Subcutaneous abdominal adipose tissue (tissue), 5 donors: Measurements from ENCODE around the gene DPYSL4.

ENCODE experiments used
- H3K27ac ChIP-seq: one replicate; pipeline ENCODE4 v1.7.0; 2013; ENCODE audit warnings: low read depth, mild to moderate bottlenecking, inconsistent platforms, low read length, moderate library complexity
- H3K27me3 ChIP-seq, 5 donors: one replicate each; pipeline ENCODE4 v1.7.0; 2013; ENCODE audit warnings: low read length in 5 of 5, inconsistent platforms in 1 of 5; ENCODE audit not compliant: control insufficient read depth in 5 of 5, insufficient read depth in 4 of 5
- H3K36me3 ChIP-seq, 5 donors: one replicate each; pipeline ENCODE4 v1.7.0; 2013; ENCODE audit warnings: low read length in 5 of 5; ENCODE audit not compliant: control insufficient read depth in 5 of 5, insufficient read depth in 5 of 5
- H3K4me1 ChIP-seq, 5 donors: one replicate each; pipeline ENCODE4 v1.7.0; 2013; ENCODE audit warnings: low read length in 5 of 5, mild to moderate bottlenecking in 3 of 5, moderate library complexity in 1 of 5; ENCODE audit not compliant: control insufficient read depth in 5 of 5, insufficient read depth in 5 of 5
- H3K4me3 ChIP-seq, 5 donors: one replicate each; pipeline ENCODE4 v1.7.0; 2013; ENCODE audit warnings: low read length in 5 of 5, low read depth in 1 of 5
- H3K9ac ChIP-seq, 5 donors: one replicate each; pipeline ENCODE4 v1.7.0; 2013; ENCODE audit warnings: low read length in 5 of 5, mild to moderate bottlenecking in 4 of 5, moderate library complexity in 3 of 5
- H3K9me3 ChIP-seq, 5 donors: one replicate each; pipeline ENCODE4 v1.7.0; 2013; ENCODE audit warnings: low read length in 5 of 5; ENCODE audit not compliant: control insufficient read depth in 5 of 5
- donor health status: healthy.
- donor health status: healthy.
- donor health status: healthy.
- donor health status: healthy.
- donor health status: healthy.

DPYSL4 gene

DNA sequence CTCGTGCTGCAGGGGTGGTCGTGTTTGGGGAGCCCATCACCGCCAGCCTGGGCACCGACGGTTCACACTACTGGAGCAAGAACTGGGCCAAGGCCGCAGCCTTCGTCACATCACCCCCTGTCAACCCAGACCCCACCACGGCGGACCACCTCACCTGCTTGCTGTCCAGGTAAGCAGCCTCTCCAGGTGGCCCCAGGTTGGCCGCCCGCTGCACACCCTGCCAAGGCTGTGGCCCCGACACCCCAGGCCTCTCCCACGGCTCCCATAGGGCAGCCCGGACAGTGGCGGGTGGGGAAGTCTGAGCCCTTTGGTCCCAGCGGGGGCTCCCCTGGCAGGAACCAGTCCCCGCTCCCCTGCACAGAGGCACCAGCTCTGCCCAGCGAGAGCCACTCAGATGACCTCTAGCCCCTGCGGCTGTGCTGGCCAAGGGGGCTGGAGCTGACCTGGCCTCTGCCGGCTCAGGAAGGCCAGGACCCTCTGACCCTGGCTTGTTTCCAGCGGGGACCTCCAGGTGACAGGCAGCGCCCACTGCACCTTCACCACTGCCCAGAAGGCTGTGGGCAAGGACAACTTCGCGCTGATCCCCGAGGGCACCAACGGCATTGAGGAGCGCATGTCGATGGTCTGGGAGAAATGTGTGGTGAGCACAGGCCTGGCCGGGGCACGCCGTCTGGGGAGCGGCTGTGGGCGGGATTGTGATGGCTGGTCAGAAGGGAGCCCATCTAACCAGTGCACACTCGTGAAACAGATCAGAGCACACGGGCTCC, 13.8 kb downstream of the DPYSL4 start:
- Histone ChIP-seq H3K36me3 (peaks cover 0 to 4% (median 0%) of the 10 kb centered on the region in 5 donors), H3K9me3 (no peaks in the 10 kb centered on the region), H3K27ac (no peak overlapping the region)

DNA sequence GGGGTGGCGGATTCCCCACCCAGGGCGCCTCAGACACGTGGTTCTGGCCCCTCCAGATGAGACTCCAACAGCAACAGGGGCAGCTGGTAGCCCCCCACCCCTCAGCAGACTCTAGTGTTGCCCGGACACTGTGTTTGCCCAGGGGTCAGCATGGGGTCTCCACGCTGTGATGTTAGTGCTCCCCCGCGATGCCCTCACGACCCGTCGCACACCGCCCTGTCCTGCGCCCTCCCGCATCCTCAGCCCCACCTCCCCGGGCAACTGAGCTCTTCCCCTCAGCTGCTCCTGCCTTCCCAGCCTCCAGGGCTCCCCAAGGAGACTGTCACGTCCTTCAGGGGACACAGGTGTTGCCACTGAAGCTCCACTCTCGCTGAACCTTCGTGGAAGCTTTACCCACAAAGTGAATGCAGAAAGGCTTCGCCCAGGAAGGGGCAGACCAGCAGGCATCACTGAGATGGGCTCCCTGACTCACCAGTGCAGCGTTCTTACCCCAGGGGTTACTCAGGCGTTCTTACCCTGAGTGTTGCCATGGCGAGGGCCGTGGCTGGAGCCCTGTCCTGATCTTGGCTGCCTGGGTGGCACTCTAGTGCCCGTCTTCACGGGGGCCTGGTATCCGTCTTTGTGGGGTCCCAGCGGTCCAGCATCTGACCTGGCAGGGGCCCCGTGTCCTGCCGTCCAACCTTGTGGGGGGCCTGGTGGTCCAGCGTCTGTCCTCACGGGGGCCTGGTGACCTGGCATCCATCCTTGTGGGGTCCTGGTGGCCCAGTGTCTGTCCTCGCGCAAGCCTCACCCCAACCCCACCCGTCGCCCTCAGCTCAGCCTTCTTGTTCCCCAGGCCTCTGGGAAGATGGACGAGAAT, 14.6 kb downstream of the DPYSL4 start:
- Histone ChIP-seq H3K27me3 (peaks cover 0 to 7% (median 5%) of the 10 kb centered on the region in 5 donors), H3K9ac (no peak overlapping the region), H3K36me3 (peaks cover 0 to 7% (median 0%) of the 10 kb centered on the region in 5 donors)

More for the DNA sequence above, 13.8 kb downstream of the DPYSL4 start:
- Histone ChIP-seq H3K9ac (no peak overlapping the region), H3K4me1 (no peaks in the 10 kb centered on the region), H3K4me3 (no peak overlapping the region), H3K27me3 (peaks cover 3 to 8% (median 5%) of the 10 kb centered on the region in 5 donors)

DNA sequence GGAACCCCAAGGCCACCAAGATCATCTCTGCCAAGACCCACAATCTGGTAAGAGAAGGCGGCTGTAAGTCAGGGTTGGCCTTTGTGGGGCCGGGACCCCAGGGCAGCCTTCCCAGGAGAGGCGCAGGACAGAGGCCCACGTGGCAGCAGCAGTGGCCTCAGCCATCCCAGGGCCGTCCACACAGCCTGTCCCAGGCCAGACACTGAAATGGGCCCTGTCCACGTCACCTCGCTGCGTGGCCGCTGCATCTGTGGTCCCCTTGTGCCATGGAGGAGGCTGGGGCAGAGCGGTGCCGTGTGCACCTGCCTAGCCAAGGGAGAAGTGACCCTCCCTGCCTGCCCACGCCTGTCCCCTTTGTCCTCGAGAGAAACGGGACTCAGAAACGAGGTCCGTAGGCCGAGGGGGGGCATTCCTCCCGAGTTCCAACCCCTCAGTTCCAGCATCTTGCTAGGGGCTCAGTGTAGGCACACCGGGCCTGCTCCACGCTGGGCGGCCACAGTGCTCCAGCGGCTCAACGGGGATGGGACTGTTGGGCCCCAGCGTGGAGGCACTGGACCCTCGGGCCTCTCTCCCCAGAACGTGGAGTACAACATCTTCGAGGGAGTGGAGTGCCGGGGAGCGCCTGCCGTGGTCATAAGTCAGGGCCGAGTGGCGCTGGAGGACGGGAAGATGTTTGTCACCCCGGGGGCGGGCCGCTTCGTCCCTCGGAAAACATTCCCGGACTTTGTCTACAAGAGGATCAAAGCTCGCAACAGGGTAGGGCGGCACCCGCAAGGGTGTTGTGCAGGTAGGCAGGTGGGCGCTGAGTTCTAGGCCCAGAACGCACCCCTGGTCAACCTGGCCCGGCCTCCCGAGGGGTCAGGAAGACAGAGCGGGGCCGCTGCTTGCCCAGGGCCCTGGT, 15.6 kb downstream of the DPYSL4 start:
- H3K9me3 ChIP-seq, result no peaks in the 10 kb centered on the region
- no peaks in the 10 kb centered on the region for H3K4me1 ChIP-seq
- H3K27me3 ChIP-seq, result peaks cover 0 to 4% (median 3%) of the 10 kb centered on the region in 5 donors
- H3K36me3 ChIP-seq, result peaks cover 0 to 16% (median 0%) of the 10 kb centered on the region in 5 donors
- no peak overlapping the region for H3K27ac ChIP-seq
- H3K4me3 ChIP-seq, result no peak overlapping the region
- no peak overlapping the region for H3K9ac ChIP-seq

More for the DNA sequence above, 14.6 kb downstream of the DPYSL4 start:
- Histone ChIP-seq H3K27ac (no peak overlapping the region), H3K9me3 (no peaks in the 10 kb centered on the region), H3K4me3 (no peak overlapping the region), H3K4me1 (no peaks in the 10 kb centered on the region)

DNA sequence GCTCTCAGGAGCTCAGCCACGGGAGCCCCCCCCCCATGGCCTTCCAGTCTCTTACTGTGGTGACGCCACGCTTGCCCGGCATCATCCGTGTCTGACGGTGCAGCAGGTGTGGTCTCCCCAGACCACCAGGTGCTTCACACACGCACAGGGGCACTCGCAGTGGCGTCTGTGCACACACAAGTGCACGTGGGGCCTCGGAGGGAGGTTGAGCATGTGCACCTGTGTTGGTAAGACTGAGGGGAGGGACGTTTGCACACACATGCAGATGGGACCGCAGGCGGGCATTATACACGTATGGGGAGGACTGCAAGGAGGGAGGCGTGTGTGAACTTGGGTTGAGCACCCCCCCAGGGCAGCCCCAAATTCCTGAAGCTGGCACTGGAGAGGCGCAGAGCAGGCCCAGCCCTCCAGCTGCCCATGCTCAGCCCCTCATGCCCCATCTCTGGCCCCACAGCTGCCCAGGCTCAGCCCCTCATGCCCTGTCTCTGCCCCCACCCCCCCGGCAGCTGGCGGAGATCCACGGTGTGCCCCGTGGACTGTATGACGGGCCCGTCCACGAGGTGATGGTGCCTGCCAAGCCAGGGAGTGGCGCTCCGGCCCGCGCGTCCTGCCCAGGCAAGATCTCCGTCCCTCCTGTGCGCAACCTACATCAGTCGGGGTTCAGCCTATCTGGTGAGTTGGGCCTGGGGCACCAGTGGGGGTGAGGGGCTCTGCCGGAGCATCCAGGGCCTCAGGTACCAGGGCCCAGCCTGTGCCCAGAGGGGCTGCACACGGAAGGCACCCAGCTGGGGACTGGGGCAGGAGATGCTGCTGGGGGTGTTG, 16.7 kb downstream of the DPYSL4 start:
- Histone ChIP-seq H3K27ac (no peak overlapping the region), H3K36me3 (peaks cover 0 to 24% (median 4%) of the 10 kb centered on the region in 5 donors), H3K4me3 (no peak overlapping the region), H3K4me1 (no peaks in the 10 kb centered on the region), H3K27me3 (peaks cover 0 to 3% (median 0%) of the 10 kb centered on the region in 5 donors), H3K9me3 (no peaks in the 10 kb centered on the region), H3K9ac (no peak overlapping the region)

DNA sequence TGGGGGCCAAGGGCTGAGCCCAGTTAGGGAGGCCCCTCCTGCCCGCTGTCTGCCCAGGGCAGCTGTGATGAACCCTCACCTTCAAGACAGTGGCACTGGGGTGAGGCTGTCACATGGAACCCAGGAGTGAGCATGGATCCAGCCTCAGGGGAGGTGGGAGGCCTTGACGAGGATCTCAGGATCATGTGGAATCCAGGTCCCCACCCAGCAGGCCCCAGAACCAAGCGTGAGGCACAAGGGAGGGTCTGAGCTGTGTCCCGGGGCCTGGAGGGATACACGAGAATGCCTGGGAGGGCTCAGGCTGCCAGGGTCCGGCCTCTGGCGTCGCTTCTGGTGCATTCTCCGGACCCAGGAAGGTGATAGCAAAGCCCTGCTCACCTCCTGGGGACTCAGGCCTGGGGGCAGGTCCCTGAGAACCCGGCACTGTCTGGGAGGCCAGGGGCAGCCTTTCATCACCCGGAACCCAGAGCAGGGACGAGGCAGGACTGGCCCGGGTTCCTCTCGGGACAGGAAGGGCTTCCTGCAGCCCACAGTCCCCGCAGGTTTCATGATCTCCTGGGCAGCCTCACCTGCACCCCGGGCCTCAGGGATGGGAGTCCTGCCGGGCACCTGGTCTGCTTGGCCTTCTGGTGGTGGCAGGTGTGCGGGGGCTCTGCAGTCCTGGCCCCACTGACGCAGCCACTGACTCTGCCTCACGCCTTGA, 17.5 kb downstream of the DPYSL4 start:
- H3K4me3 ChIP-seq, result no peak overlapping the region
- H3K36me3 ChIP-seq, result peaks cover 0 to 31% (median 4%) of the 10 kb centered on the region in 5 donors

DNA sequence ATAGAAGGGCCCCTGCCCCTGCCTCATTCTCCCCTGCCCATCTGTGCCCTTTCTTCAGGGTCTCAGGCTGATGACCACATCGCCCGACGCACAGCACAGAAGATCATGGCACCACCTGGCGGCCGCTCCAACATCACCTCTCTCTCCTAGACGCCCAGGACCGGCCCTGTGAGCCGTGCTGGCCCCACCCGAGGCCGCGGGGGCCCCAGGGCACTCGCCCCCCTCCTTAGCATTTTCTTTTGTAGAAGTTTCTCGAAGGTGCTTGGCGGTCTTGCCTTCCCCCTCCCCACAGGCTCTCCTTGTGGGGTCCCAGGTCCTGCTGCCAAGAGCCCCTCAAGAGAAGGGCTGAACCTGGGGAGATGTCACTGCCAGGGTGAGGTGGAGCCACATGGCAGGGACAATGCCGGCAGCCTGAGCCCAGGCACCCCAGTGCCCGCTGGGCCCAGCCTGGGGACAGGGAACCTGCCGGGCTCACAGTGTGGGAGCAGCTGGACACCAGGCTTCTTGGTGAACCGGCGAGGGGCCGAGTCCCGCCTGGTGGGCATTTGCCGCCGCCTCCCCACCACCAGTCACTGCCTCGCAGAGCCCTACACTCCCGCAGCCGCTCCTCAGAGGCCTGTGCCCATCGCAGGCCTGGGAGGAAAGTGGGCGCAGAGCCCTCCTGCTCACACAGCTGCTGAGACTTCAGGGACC, 18.2 kb downstream of the DPYSL4 start:
- Histone ChIP-seq H3K9ac (no peak overlapping the region), H3K27me3 (no peaks in the 10 kb centered on the region), H3K36me3 (peaks cover 0 to 32% (median 4%) of the 10 kb centered on the region in 5 donors), H3K4me1 (no peaks in the 10 kb centered on the region), H3K4me3 (no peak overlapping the region), H3K27ac (no peak overlapping the region), H3K9me3 (no peaks in the 10 kb centered on the region)

More for the DNA sequence above, 17.5 kb downstream of the DPYSL4 start:
- Histone ChIP-seq H3K4me1 (no peaks in the 10 kb centered on the region), H3K9me3 (no peaks in the 10 kb centered on the region), H3K27ac (no peak overlapping the region), H3K27me3 (no peaks in the 10 kb centered on the region), H3K9ac (no peak overlapping the region)

DNA sequence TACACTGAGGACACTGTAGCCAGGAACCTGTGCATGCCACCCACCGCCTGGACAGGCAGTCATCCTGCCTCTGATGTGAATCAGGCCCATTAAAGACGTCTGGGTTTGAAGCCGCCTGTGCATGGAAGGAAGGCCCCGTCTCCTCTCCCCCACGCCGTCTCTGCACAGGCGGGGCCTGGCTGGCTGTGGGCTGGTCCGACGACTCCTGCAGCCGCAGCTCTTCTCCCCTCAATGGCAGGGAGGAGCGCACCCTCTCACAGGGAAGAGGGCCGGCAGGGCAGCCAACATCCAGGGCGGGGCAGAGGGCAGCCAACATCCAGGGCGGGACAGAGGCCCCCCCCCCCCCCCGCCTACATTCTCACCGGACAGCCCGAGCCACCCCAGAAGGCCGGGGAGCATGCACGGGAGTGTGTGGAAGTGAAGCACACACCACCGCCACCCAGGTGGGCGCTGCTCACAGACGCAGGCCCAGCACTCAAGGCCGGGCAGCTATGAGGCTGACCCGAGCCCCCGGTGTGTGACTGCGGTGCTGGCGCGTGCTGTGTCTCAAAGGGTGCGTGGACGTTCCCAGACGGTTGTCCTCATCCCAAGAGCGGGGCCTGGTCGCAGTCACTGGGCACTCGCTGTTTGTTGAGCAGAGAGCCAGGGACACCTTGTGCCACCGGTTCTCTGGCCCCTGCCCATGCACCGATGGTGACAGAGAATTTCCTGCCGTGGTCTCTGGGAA, 19.1 kb downstream of the DPYSL4 start:
- no peak overlapping the region for H3K27ac ChIP-seq
- no peak overlapping the region for H3K4me3 ChIP-seq
- H3K9me3 ChIP-seq, result no peaks in the 10 kb centered on the region
- H3K27me3 ChIP-seq, result no peaks in the 10 kb centered on the region
- H3K36me3 ChIP-seq, result peaks cover 0 to 32% (median 4%) of the 10 kb centered on the region in 5 donors
- no peaks in the 10 kb centered on the region for H3K4me1 ChIP-seq
- no peak overlapping the region for H3K9ac ChIP-seq

DNA sequence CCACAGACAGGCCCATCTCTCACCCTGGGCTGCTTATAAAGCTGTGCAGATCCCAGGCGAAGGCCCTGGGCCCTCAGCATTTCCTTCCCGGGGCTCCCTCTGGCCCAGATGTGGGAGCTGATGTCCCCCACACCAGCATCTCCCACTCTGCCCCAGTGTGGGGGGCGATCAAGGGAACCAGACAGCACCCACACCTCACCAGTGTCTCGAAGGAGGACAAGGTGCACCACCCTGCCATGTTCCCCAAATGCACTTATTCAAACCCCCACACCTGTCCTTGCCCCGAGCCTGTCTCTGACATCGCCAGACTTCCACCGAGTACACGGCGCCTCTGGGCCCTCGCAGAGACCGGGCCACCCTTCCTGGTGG, 19.6 kb downstream of the DPYSL4 start:
- H3K9me3 ChIP-seq, result no peaks in the 10 kb centered on the region
- no peak overlapping the region for H3K27ac ChIP-seq
- no peaks in the 10 kb centered on the region for H3K27me3 ChIP-seq
- peaks cover 0 to 33% (median 5%) of the 10 kb centered on the region in 5 donors for H3K36me3 ChIP-seq
- H3K9ac ChIP-seq, result no peak overlapping the region
- no peaks in the 10 kb centered on the region for H3K4me1 ChIP-seq
- no peak overlapping the region for H3K4me3 ChIP-seq
